Calu3 (cell line): ENCODE results near the gene GCNT2. TPM values are rescaled to one million over a fixed set of nuclear protein-coding genes. Genes with fewer than 3 reads are reported as not detected.
"Not testable (repeated sequence)": the region's sequence is repeated elsewhere in the genome, so short reads cannot be mapped to it uniquely, and the experiment has no call there.

Experiments
- BruUV-seq: library from RNA; stranded (reverse); fragments of 400-500 nt; replicated peaks from 2 replicates; lab custom pipeline; 2021; lab: Mats Ljungman, UMichigan
- CTCF ChIA-PET: fragments of 300-600 bp; sonication (Branson Sonifier 250); formaldehyde crosslinking; loops from one replicate; lab custom pipeline; 2022; ENCODE audit warnings: antibody characterized with exemption; lab: Charles Lee
- DNase-seq: peaks from one replicate; pipeline ENCODE4 v3.0.0; 2022
- H3K27ac Mint-ChIP-seq: one replicate; pipeline ENCODE4 v1.8.0; 2022; ENCODE audit warnings: mixed read lengths; ENCODE audit not compliant: unreplicated experiment
- H3K27me3 Mint-ChIP-seq: one replicate; pipeline ENCODE4 v1.8.0; 2022; ENCODE audit warnings: mixed read lengths; ENCODE audit not compliant: unreplicated experiment
- H3K36me3 Mint-ChIP-seq: one replicate; pipeline ENCODE4 v1.8.0; 2022; ENCODE audit warnings: mild to moderate bottlenecking, moderate library complexity, mixed read lengths; ENCODE audit not compliant: insufficient read depth, unreplicated experiment
- H3K4me1 Mint-ChIP-seq: one replicate; pipeline ENCODE4 v1.8.0; 2022; ENCODE audit warnings: mild to moderate bottlenecking, low read depth, mixed read lengths; ENCODE audit not compliant: unreplicated experiment
- H3K4me3 Mint-ChIP-seq: one replicate; pipeline ENCODE4 v1.8.0; 2022; ENCODE audit warnings: mild to moderate bottlenecking, low read depth, moderate library complexity, mixed read lengths; ENCODE audit not compliant: unreplicated experiment
- H3K9me3 Mint-ChIP-seq: one replicate; pipeline ENCODE4 v1.8.0; 2022; ENCODE audit warnings: low read depth, mixed read lengths; ENCODE audit not compliant: unreplicated experiment
- CTCF ChIP-seq: fragments of 200-600 bp; IDR thresholded peaks from one replicate; pipeline ENCODE4 v1.8.0; 2022; ENCODE audit warnings: antibody characterized with exemption; ENCODE audit not compliant: unreplicated experiment
- intact Hi-C: fragments of 100-400 bp; cut with micrococcal nuclease; formaldehyde crosslinking; loops from one replicate; pipeline ENCODE4 v1.10.0; 2022; ENCODE audit not compliant: unreplicated experiment
- total RNA-seq: library from RNA; stranded (reverse); gene quantifications from 2 replicates; pipeline ENCODE4 v1.2.3, GENCODE V29; 2022

Gene GCNT2
- total RNA-seq, 1 experiment from 2014 or later: 18.0 TPM

GRCh38 chr6:10565913-10566312, 44.8 kb downstream of the GCNT2 start:
- no peak for DNase-seq
- H3K4me1 Mint-ChIP-seq: peaks cover 7% of the 10 kb centered on the region
- TF ChIP-seq CTCF: no peak
- no peaks in the 10 kb centered on the region for H3K9me3 Mint-ChIP-seq
- H3K4me3 Mint-ChIP-seq: no peak overlapping the region
- peaks cover 4% of the 10 kb centered on the region for H3K36me3 Mint-ChIP-seq
- intact Hi-C loops: no loop called here
- no TSS peak for BruUV-seq
- H3K27ac Mint-ChIP-seq: no peak overlapping the region
- CTCF ChIA-PET: interaction anchor here (0.7 kb wide), 1 partner anchor 11 kb away, joined by 3 read pairs; no protein-coding TSS in a partner anchor
- no peaks in the 10 kb centered on the region for H3K27me3 Mint-ChIP-seq

- H3K36me3 Mint-ChIP-seq: peaks cover 4% of the 10 kb centered on the region
- no peak overlapping the region for H3K4me3 Mint-ChIP-seq
- no peak overlapping the region for H3K27ac Mint-ChIP-seq
- no peak for TF ChIP-seq CTCF
- CTCF ChIA-PET: no interaction called here
- intact Hi-C loops: no loop called here
- no TSS peak for BruUV-seq
- DNase-seq: no peak
- H3K27me3 Mint-ChIP-seq: no peaks in the 10 kb centered on the region
- H3K4me1 Mint-ChIP-seq: peaks cover 7% of the 10 kb centered on the region
- H3K9me3 Mint-ChIP-seq: no peaks in the 10 kb centered on the region
Observed at GRCh38 chr6:10567256-10568026, 46.3 kb downstream of the GCNT2 start.

GRCh38 chr6:10569392-10570127, 48.4 kb downstream of the GCNT2 start:
- no TSS peak for BruUV-seq
- peaks cover 7% of the 10 kb centered on the region for H3K4me1 Mint-ChIP-seq
- no peak for TF ChIP-seq CTCF
- H3K27me3 Mint-ChIP-seq: no peaks in the 10 kb centered on the region
- intact Hi-C loops: no loop called here
- H3K9me3 Mint-ChIP-seq: no peaks in the 10 kb centered on the region
- no peak for DNase-seq
- H3K36me3 Mint-ChIP-seq: peaks cover 4% of the 10 kb centered on the region
- CTCF ChIA-PET: no interaction called here
- H3K4me3 Mint-ChIP-seq: no peak overlapping the region
- H3K27ac Mint-ChIP-seq: no peak overlapping the region

- DNase-seq, H3K27ac Mint-ChIP-seq, CTCF ChIA-PET, BruUV-seq, H3K4me1 Mint-ChIP-seq, intact Hi-C loops, H3K9me3 Mint-ChIP-seq, H3K27me3 Mint-ChIP-seq, H3K4me3 Mint-ChIP-seq: not testable (repeated sequence)
- H3K36me3 Mint-ChIP-seq: peaks cover 11% of the 10 kb centered on the region
Observed at GRCh38 chr6:10575519-10575918, 54.4 kb downstream of the GCNT2 start.
